ENCODE data around the gene RAB3GAP2. TPM values are rescaled to one million over a fixed set of nuclear protein-coding genes. Genes with fewer than 3 reads are reported as not detected.
"Not testable (repeated sequence)": the region's sequence is repeated elsewhere in the genome, so short reads cannot be mapped to it uniquely, and the experiment has no call there.

RAB3GAP2 gene
- total and polyA plus RNA-seq, 9 donors: 7.6 to 33.4 (median 24.3) TPM

GRCh38 chr1:220269036-220269435, 3.2 kb downstream of the RAB3GAP2 start:
- no peaks in the 10 kb centered on the region for H3K9me3 ChIP-seq
- peaks cover 8% of the 10 kb centered on the region for H3K4me1 ChIP-seq (ENCODE audit: insufficient read depth)
- no peak overlapping the region for H3K4me3 ChIP-seq
- no peaks in the 10 kb centered on the region for H3K36me3 ChIP-seq
- no peak overlapping the region for H3K27ac ChIP-seq
- no peaks in the 10 kb centered on the region for H3K27me3 ChIP-seq
- 97 to 99% (median 98%) methylated on average over 2 of the region's 2 CpGs for WGBS, 3 donors
- TF ChIP-seq POLR2A (IDR thresholded peaks at IDR 0.05) (no peak), EP300 (IDR thresholded peaks at IDR 0.05) (no peak)
- TF ChIP-seq, protein P1, sequence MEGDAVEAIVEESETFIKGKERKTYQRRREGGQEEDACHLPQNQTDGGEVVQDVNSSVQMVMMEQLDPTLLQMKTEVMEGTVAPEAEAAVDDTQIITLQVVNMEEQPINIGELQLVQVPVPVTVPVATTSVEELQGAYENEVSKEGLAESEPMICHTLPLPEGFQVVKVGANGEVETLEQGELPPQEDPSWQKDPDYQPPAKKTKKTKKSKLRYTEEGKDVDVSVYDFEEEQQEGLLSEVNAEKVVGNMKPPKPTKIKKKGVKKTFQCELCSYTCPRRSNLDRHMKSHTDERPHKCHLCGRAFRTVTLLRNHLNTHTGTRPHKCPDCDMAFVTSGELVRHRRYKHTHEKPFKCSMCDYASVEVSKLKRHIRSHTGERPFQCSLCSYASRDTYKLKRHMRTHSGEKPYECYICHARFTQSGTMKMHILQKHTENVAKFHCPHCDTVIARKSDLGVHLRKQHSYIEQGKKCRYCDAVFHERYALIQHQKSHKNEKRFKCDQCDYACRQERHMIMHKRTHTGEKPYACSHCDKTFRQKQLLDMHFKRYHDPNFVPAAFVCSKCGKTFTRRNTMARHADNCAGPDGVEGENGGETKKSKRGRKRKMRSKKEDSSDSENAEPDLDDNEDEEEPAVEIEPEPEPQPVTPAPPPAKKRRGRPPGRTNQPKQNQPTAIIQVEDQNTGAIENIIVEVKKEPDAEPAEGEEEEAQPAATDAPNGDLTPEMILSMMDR (IDR thresholded peaks at IDR 0.05): no peak
- intact Hi-C loops (cut with DNase I): no loop called here
- DNase-seq: no peak

GRCh38 chr1:220267630-220268029, 4.6 kb downstream of the RAB3GAP2 start:
- TF ChIP-seq EP300 (IDR thresholded peaks at IDR 0.05) (no peak), POLR2A (IDR thresholded peaks at IDR 0.05) (no peak)
- TF ChIP-seq, protein P1 (IDR thresholded peaks at IDR 0.05): no peak
- WGBS, 3 donors: 91 to 97% (median 96%) methylated on average over 4 of the region's 4 CpGs

GRCh38 chr1:220260228-220260627, 12.0 kb downstream of the RAB3GAP2 start:
- intact Hi-C loops (cut with DNase I); H3K27ac ChIP-seq; H3K27me3 ChIP-seq; H3K9me3 ChIP-seq; DNase-seq; H3K4me1 ChIP-seq (ENCODE audit: insufficient read depth); H3K4me3 ChIP-seq; H3K36me3 ChIP-seq: not testable (repeated sequence)
- WGBS, 3 donors: 97 to 99% (median 99%) methylated on average over 3 of the region's 3 CpGs

More at GRCh38 chr1:220267630-220268029, 4.6 kb downstream of the RAB3GAP2 start:
- H3K27me3 ChIP-seq: no peaks in the 10 kb centered on the region
- peaks cover 8% of the 10 kb centered on the region for H3K4me1 ChIP-seq (ENCODE audit: insufficient read depth)
- intact Hi-C loops (cut with DNase I): no loop called here
- no peaks in the 10 kb centered on the region for H3K9me3 ChIP-seq
- H3K36me3 ChIP-seq: no peaks in the 10 kb centered on the region
- no peak overlapping the region for H3K27ac ChIP-seq
- H3K4me3 ChIP-seq: no peak overlapping the region
- no peak for DNase-seq

DNA sequence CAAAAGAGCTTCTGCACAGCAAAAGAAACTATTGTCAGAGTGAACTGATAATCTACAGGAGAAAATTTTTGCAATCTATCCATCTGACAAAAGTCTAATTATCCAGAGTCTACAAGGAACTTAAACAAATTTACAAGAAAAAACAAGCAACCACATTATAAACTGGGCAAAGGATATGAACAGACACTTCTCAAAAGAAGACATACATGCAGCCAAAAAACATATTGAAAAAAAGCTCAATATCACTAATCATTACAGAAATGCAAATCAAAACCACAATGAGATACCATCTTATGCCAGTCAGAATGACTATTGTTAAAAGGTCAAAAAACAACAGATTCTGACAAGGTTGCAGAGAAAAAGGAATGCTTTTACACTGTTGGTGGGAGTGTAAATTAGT, 12.5 kb downstream of the RAB3GAP2 start:
- DNase-seq; H3K27me3 ChIP-seq; H3K36me3 ChIP-seq; H3K27ac ChIP-seq; H3K4me3 ChIP-seq; intact Hi-C loops (cut with DNase I); H3K9me3 ChIP-seq; H3K4me1 ChIP-seq (ENCODE audit: insufficient read depth): not testable (repeated sequence)

DNA sequence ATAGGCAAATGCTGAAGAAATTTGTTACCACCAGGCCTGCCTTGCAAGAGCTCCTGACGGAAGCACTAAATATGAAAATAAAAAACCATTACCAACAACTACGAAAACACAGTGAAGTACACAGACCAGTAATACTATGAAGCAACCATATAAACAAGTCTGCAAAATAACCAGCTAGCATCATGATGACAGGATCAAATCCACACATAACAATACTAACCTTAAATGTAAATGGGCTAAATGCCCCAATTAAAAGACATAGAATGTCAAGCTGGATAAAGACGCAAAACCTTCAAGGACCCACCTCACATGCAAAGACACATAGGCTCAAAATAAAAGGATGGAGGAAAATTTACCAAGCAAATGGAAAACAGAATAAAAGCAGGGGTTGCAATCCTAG, 16.1 kb downstream of the RAB3GAP2 start:
- DNase-seq; H3K36me3 ChIP-seq; H3K4me1 ChIP-seq (ENCODE audit: insufficient read depth); H3K27me3 ChIP-seq; intact Hi-C loops (cut with DNase I); H3K27ac ChIP-seq; H3K9me3 ChIP-seq; H3K4me3 ChIP-seq: not testable (repeated sequence)
- WGBS, 3 donors: 89 to 98% (median 97%) methylated on average over 3 of the region's 3 CpGs

DNA sequence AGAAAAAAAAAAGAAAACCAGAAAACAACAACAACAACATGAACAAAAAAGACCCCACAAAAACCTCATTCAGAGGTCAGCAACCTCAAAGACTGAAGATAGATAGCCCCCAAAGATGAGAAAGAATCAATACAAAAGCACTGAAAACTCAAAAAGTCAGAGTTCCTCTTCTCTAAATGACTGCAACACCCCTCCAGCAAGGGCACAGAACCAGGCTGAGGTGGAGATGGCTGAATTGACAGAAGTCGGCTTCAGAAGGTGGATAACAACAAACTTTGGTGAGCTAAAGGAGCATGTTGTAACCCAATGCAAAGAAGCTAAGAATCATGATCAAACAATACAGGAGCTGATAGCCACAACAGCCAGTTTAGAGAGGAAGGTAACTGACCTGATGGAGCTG, 17.0 kb downstream of the RAB3GAP2 start:
- no peak for TF ChIP-seq EP300 (IDR thresholded peaks at IDR 0.05)
- TF ChIP-seq, protein P1 (IDR thresholded peaks at IDR 0.05): no peak
- no peak for TF ChIP-seq POLR2A (IDR thresholded peaks at IDR 0.05)
- no peak overlapping the region for H3K27ac ChIP-seq
- 79 to 98% (median 97%) methylated on average over 1 of the region's 1 CpG for WGBS, 3 donors
- no peaks in the 10 kb centered on the region for H3K36me3 ChIP-seq
- no peaks in the 10 kb centered on the region for H3K4me1 ChIP-seq (ENCODE audit: insufficient read depth)
- no peak for DNase-seq
- no peaks in the 10 kb centered on the region for H3K9me3 ChIP-seq
- intact Hi-C loops (cut with DNase I): no loop called here
- H3K4me3 ChIP-seq: no peak overlapping the region
- H3K27me3 ChIP-seq: no peaks in the 10 kb centered on the region

DNA sequence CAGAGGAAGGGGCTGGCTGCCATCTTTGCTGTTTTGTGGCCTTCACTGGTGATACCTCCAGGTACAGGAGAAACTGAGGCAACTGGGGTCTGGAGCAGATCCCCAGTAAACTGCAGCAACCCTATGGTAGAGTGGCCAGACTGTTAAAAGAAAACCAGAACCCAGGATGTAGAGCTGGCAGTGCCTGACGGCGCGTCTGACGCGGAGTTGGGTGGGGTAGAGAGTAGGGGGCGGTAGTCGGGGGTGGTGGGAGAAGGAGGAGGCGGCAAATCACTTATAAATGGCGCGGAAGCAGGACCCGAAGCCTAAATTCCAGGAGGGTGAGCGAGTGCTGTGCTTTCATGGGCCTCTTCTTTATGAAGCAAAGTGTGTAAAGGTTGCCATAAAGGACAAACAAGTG, 19.0 kb downstream of the RAB3GAP2 start:
- DNase-seq; H3K9me3 ChIP-seq; H3K36me3 ChIP-seq; intact Hi-C loops (cut with DNase I); H3K4me1 ChIP-seq (ENCODE audit: insufficient read depth); H3K4me3 ChIP-seq; H3K27ac ChIP-seq; H3K27me3 ChIP-seq: not testable (repeated sequence)
- WGBS, 3 donors: 97 to 99% (median 97%) methylated on average over 12 of the region's 12 CpGs

All from ovary (tissue), 9 donors.